HEK293 (cell line): ENCODE data around the gene TMEM256.

Experiments used
- CTCF ChIA-PET: fragments of 350-600 bp; formaldehyde crosslinking; extraction: SDS; loops from one replicate; lab custom pipeline; 2021; ENCODE audit warnings: antibody characterized with exemption; lab: Yijun Ruan, JAX
- POLR2A ChIA-PET: fragments of 300-600 bp; formaldehyde crosslinking; extraction: SDS; loops from one replicate; lab custom pipeline; 2020; ENCODE audit warnings: antibody characterized with exemption, inconsistent platforms; lab: Yijun Ruan, JAX
- H3K27ac ChIP-seq: fragments of 200-500 bp; sonication (Bioruptor generic); 2 replicates; pipeline ENCODE4 v1.5.1; 2014; ENCODE audit warnings: low read depth, low read length, control low read depth, inconsistent platforms; ENCODE audit errors: extremely low read depth
- H3K36me3 ChIP-seq, 2 experiments: fragments of 200-500 bp in 1 of 2; sonication (Bioruptor generic) in 1 of 2; 1 replicate in 1 of 2; 2 replicates in 1 of 2; pipeline ENCODE4 v1.5.1; 2014 to 2017; ENCODE audit warnings: inconsistent platforms in 2 of 2, low read length in 2 of 2; ENCODE audit not compliant: control insufficient read depth in 2 of 2, insufficient read depth in 1 of 2
- H3K4me1 ChIP-seq: fragments of 200-500 bp; sonication (Bioruptor generic); 2 replicates; pipeline ENCODE4 v1.5.1; 2014; ENCODE audit warnings: mild to moderate bottlenecking, low read length, inconsistent platforms; ENCODE audit not compliant: control insufficient read depth, insufficient read depth
- H3K4me3 ChIP-seq: 2 replicates; pipeline ENCODE4 v1.5.1; 2011; ENCODE audit warnings: low read depth, mild to moderate bottlenecking, control low read depth, low read length, moderate library complexity
- H3K9me3 ChIP-seq: fragments of 200-500 bp; sonication (Bioruptor generic); 2 replicates; pipeline ENCODE4 v1.5.1; 2014; ENCODE audit warnings: low read depth, low read length, inconsistent platforms; ENCODE audit not compliant: control insufficient read depth, insufficient read depth
- GLIS2 ChIP-seq: fragments of 450-650 bp; formaldehyde crosslinking; IDR thresholded peaks from 2 replicates; pipeline ENCODE4 v1.5.1; 2016; ENCODE audit warnings: missing biosample characterization, missing genetic modification characterization
- RBAK ChIP-seq: fragments of 450-650 bp; formaldehyde crosslinking; IDR thresholded peaks from 2 replicates; pipeline ENCODE4 v1.5.1; 2016; ENCODE audit warnings: missing biosample characterization, missing genetic modification characterization
- SP2 ChIP-seq: fragments of 450-650 bp; formaldehyde crosslinking; IDR thresholded peaks from 2 replicates; pipeline ENCODE4 v1.5.1; 2016; ENCODE audit warnings: missing biosample characterization, missing genetic modification characterization
- TRIM28 ChIP-seq: IDR thresholded peaks from 2 replicates; pipeline ENCODE4 v1.6.1; 2011; ENCODE audit warnings: low read length, control low read depth, borderline replicate concordance
- ZNF132 ChIP-seq: fragments of 450-650 bp; formaldehyde crosslinking; IDR thresholded peaks from 2 replicates; pipeline ENCODE4 v1.5.1; 2017; ENCODE audit warnings: missing biosample characterization, missing genetic modification characterization, borderline replicate concordance
- ZNF174 ChIP-seq: fragments of 450-650 bp; formaldehyde crosslinking; IDR thresholded peaks from 2 replicates; pipeline ENCODE4 v1.5.0; 2017; ENCODE audit warnings: missing biosample characterization, mild to moderate bottlenecking, missing genetic modification characterization
- ZNF2 ChIP-seq: fragments of 450-650 bp; formaldehyde crosslinking; IDR thresholded peaks from 2 replicates; pipeline ENCODE4 v1.5.1; 2016; ENCODE audit warnings: missing biosample characterization, missing genetic modification characterization
- ZNF214 ChIP-seq: fragments of 450-650 bp; formaldehyde crosslinking; IDR thresholded peaks from 2 replicates; pipeline ENCODE4 v1.5.1; 2017; ENCODE audit warnings: missing biosample characterization, mild to moderate bottlenecking, missing genetic modification characterization, borderline replicate concordance
- ZNF274 ChIP-seq, 2 experiments: fragments of 200-500 bp in 1 of 2; fragments of 450-650 bp in 1 of 2; sonication (Bioruptor generic) in 1 of 2; formaldehyde crosslinking in 1 of 2; IDR thresholded peaks; 2 replicates each; pipeline versions ENCODE4 v1.5.1 to v1.6.1; 2014 to 2016; ENCODE audit warnings: borderline replicate concordance in 1 of 2, inconsistent platforms in 1 of 2, low read length in 1 of 2, missing biosample characterization in 1 of 2, missing genetic modification characterization in 1 of 2
- ZNF302 ChIP-seq: fragments of 450-650 bp; formaldehyde crosslinking; IDR thresholded peaks from 2 replicates; pipeline ENCODE4 v1.5.1; 2016; ENCODE audit warnings: missing biosample characterization, missing genetic modification characterization, low read depth
- ZNF350 ChIP-seq: fragments of 450-650 bp; formaldehyde crosslinking; IDR thresholded peaks from 2 replicates; pipeline ENCODE4 v1.5.0; 2017; ENCODE audit warnings: missing biosample characterization, mild to moderate bottlenecking, missing genetic modification characterization
- ZNF37A ChIP-seq: fragments of 450-650 bp; IDR thresholded peaks from 2 replicates; pipeline ENCODE4 v1.5.1; 2018; ENCODE audit warnings: missing biosample characterization, missing genetic modification characterization
- ZNF510 ChIP-seq: fragments of 450-650 bp; formaldehyde crosslinking; IDR thresholded peaks from 2 replicates; pipeline ENCODE4 v1.5.1; 2018; ENCODE audit warnings: mild to moderate bottlenecking, missing genetic modification characterization, missing biosample characterization; ENCODE audit not compliant: insufficient replicate concordance
- ZNF558 ChIP-seq: fragments of 450-650 bp; formaldehyde crosslinking; IDR thresholded peaks from 2 replicates; pipeline ENCODE4 v1.5.1; 2016; ENCODE audit warnings: missing biosample characterization, missing genetic modification characterization
- ZNF585B ChIP-seq: fragments of 450-650 bp; formaldehyde crosslinking; IDR thresholded peaks from 2 replicates; pipeline ENCODE4 v1.5.1; 2016; ENCODE audit warnings: missing biosample characterization, missing genetic modification characterization
- ZNF600 ChIP-seq: fragments of 450-650 bp; formaldehyde crosslinking; IDR thresholded peaks from 2 replicates; pipeline ENCODE4 v1.5.1; 2016; ENCODE audit warnings: missing biosample characterization, missing genetic modification characterization
- ZNF624 ChIP-seq: fragments of 450-650 bp; formaldehyde crosslinking; IDR thresholded peaks from 2 replicates; pipeline ENCODE4 v1.5.1; 2017; ENCODE audit warnings: missing biosample characterization, missing genetic modification characterization
- ZNF626 ChIP-seq: fragments of 450-650 bp; sonication (Bioruptor Pico); formaldehyde crosslinking; IDR thresholded peaks from 2 replicates; pipeline ENCODE4 v1.5.1; 2018; ENCODE audit warnings: missing biosample characterization, missing genetic modification characterization, inconsistent platforms
- ZNF664 ChIP-seq: fragments of 450-650 bp; formaldehyde crosslinking; IDR thresholded peaks from 2 replicates; pipeline ENCODE4 v1.5.1; 2016; ENCODE audit warnings: missing biosample characterization, missing genetic modification characterization
- ZNF670 ChIP-seq: fragments of 450-650 bp; formaldehyde crosslinking; IDR thresholded peaks from 2 replicates; pipeline ENCODE4 v1.5.1; 2016; ENCODE audit warnings: missing biosample characterization, missing genetic modification characterization, low read depth
- ZNF791 ChIP-seq: fragments of 450-650 bp; formaldehyde crosslinking; IDR thresholded peaks from 2 replicates; pipeline ENCODE4 v1.5.1; 2016; ENCODE audit warnings: missing biosample characterization, missing genetic modification characterization
- ZNF830 ChIP-seq: fragments of 450-650 bp; IDR thresholded peaks from 2 replicates; pipeline ENCODE4 v1.5.0; 2018; ENCODE audit warnings: missing biosample characterization, missing genetic modification characterization, low read depth, mild to moderate bottlenecking, moderate library complexity
- TF ChIP-seq, protein P1 (sequence below): IDR thresholded peaks from 2 replicates; pipeline ENCODE4 v1.6.1; 2011; ENCODE audit warnings: mild to moderate bottlenecking, low read depth, low read length, borderline replicate concordance
- TF ChIP-seq, protein P2 (sequence below): fragments of 450-650 bp; formaldehyde crosslinking; IDR thresholded peaks from 2 replicates; pipeline ENCODE4 v1.5.1; 2017; ENCODE audit warnings: missing biosample characterization, missing genetic modification characterization

Gene TMEM256

DNA sequence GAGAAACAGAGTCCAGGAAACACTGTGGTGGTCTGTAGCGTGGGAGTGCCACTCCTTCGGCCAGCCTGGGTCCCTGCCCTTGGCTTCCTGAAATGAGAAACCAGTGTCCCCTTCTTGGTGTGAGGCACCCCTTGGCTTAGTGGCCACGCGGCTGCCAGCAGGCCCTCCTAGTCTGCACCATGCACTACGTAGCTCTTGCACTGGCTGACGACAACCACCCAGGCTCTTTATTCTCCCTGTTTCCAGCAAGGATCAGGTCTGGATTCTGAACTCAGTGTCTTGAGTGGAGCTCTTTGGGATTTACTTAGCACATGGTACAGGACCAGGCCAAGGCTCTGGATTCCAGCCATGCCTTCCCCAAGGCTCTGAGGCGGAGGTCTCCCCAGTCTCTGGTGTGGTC is 23.7 kb upstream of the TMEM256 start:
- no peaks in the 10 kb centered on the region for H3K4me1 ChIP-seq
- TF ChIP-seq ZNF2 (tag by site-specific recombination), result no peak
- TF ChIP-seq, protein P1, sequence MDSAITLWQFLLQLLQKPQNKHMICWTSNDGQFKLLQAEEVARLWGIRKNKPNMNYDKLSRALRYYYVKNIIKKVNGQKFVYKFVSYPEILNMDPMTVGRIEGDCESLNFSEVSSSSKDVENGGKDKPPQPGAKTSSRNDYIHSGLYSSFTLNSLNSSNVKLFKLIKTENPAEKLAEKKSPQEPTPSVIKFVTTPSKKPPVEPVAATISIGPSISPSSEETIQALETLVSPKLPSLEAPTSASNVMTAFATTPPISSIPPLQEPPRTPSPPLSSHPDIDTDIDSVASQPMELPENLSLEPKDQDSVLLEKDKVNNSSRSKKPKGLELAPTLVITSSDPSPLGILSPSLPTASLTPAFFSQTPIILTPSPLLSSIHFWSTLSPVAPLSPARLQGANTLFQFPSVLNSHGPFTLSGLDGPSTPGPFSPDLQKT, result no peak
- TF ChIP-seq SP2 (tag by site-specific recombination), result no peak
- TF ChIP-seq ZNF214 (tag by site-specific recombination), result no peak
- TF ChIP-seq ZNF791, result no peak
- TF ChIP-seq GLIS2, result no peak
- no peak for TF ChIP-seq ZNF626 (tag by site-specific recombination)
- no peak overlapping the region for H3K27ac ChIP-seq
- POLR2A ChIA-PET, result no interaction called here
- no peak overlapping the region for H3K4me3 ChIP-seq
- H3K9me3 ChIP-seq, result no peaks in the 10 kb centered on the region
- no peaks in the 10 kb centered on the region for H3K36me3 ChIP-seq
- CTCF ChIA-PET, result no interaction called here

DNA sequence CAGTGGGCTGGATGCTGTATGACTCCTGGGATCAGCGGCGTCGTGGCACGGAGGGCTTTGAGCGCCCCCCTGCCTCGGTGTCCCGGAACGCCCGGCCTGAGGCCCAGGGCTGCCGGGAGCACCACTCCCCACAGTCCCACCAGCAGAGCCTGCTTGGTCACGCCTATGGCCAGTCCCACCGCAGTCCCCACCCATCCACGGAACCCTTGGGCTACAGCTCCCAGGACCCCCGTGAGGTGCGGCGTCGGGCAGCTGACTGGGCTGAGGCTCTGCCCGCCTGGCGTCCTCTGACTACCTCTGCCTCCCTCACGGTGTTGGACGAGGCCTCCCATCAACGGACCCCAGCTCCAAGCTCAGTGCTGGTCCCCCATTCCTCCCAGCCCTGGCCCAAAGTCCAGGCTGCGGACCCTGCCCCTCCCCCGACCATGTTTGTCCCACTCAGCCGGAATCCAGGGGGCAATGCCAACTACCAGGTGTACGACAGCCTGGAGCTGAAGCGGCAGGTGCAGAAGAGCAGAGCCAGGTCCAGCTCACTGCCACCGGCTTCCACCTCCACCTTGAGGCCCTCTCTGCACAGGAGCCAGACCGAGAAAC is 23.1 kb upstream of the TMEM256 start:
- Histone ChIP-seq H3K36me3 (no peaks in the 10 kb centered on the region), H3K4me3 (no peak overlapping the region), H3K4me1 (no peaks in the 10 kb centered on the region), H3K9me3 (no peaks in the 10 kb centered on the region), H3K27ac (no peak overlapping the region)
- TF ChIP-seq ZNF664 (tag by site-specific recombination) (no peak), ZNF302 (tag by site-specific recombination) (no peak), ZNF132 (no peak), ZNF174 (tag by site-specific recombination) (no peak), ZNF585B (tag by site-specific recombination) (no peak), ZNF558 (tag by site-specific recombination) (no peak), TRIM28 (no peak), ZNF670 (tag by site-specific recombination) (no peak), ZNF830 (tag by site-specific recombination) (no peak), ZNF350 (tag by site-specific recombination) (no peak), RBAK (no peak), ZNF510 (tag by site-specific recombination) (no peak), ZNF37A (tag by site-specific recombination) (no peak), ZNF274 (IDR thresholded peaks at IDR 0.05; ENCODE audit: low read length) (no peak), ZNF274 (tag by site-specific recombination; IDR thresholded peaks at IDR 0.05; ENCODE audit: borderline replicate concordance) (no peak), ZNF214 (tag by site-specific recombination) (no peak), ZNF600 (no peak), ZNF624 (no peak)
- TF ChIP-seq, protein P2, sequence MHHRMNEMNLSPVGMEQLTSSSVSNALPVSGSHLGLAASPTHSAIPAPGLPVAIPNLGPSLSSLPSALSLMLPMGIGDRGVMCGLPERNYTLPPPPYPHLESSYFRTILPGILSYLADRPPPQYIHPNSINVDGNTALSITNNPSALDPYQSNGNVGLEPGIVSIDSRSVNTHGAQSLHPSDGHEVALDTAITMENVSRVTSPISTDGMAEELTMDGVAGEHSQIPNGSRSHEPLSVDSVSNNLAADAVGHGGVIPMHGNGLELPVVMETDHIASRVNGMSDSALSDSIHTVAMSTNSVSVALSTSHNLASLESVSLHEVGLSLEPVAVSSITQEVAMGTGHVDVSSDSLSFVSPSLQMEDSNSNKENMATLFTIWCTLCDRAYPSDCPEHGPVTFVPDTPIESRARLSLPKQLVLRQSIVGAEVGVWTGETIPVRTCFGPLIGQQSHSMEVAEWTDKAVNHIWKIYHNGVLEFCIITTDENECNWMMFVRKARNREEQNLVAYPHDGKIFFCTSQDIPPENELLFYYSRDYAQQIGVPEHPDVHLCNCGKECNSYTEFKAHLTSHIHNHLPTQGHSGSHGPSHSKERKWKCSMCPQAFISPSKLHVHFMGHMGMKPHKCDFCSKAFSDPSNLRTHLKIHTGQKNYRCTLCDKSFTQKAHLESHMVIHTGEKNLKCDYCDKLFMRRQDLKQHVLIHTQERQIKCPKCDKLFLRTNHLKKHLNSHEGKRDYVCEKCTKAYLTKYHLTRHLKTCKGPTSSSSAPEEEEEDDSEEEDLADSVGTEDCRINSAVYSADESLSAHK (tag by site-specific recombination), result no peak
- ChIA-PET CTCF (no interaction called here), POLR2A (no interaction called here)
